Heart left ventricle (tissue), 13 donors: ENCODE results near the gene MFGE8.
"Not testable (repeated sequence)": the region's sequence is repeated elsewhere in the genome, so short reads cannot be mapped to it uniquely, and the experiment has no call there.

Experiments used
- CTCF ChIP-seq, 12 donors: fragments of 200-600 bp; sonication (generic) in 4 of 12; IDR thresholded peaks; one replicate each; pipeline versions ENCODE4 v1.5.0 to v1.8.0; 2018 to 2022; ENCODE audit warnings: antibody characterized with exemption in 12 of 12, mild to moderate bottlenecking in 5 of 12
- POLR2A ChIP-seq, 2 donors: fragments of 450-650 bp; IDR thresholded peaks; one replicate each; pipeline ENCODE4 v1.6.1; 2017; ENCODE audit warnings: antibody characterized with exemption in 2 of 2, mild to moderate bottlenecking in 2 of 2, moderate library complexity in 2 of 2
- donor health status: ischemic (EF 13 %, LVEDD 7.1; RV severe dilation, severe dysfunction).
- donor health status: DM: no; HTN: yes; CAD: no.
- donor health status: DM: no; HTN: no; CAD: no.
- donor health status: ischemic (EF 25% LVEDD 6.9; RV normal size, moderate dysfunction).
- donor health status: ischemic (EF 25% LVEDD 5.7; RV mildly dilated, moderate dysfunction).
- donor health status: ischemic (EF 35%, LVEDD 5.7; RV mildly dilated, moderate dysfunction).
- donor health status: nonischemic (EF 11% LVEDD 7.7; RV severe dilation, severe dysfunction).
- donor health status: DM: yes; HTN: yes; CAD: no.
- donor health status: PGD.
- donor health status: ischemic (EF 29% LVEDD 5.4; RV normal size, mild dysfunction).
- donor health status: nonischemic (EF 23%, LVEDD 6.1; RV moderate dilation, normal function).

GRCh38 chr15:88934449-88934848 lies 21.3 kb upstream of the MFGE8 start:
- not testable (repeated sequence) for TF ChIP-seq CTCF, POLR2A (IDR thresholded peaks at IDR 0.05)
